Liver (tissue), 9 donors: ENCODE data around the gene STX10. TPM values are rescaled to one million over a fixed set of nuclear protein-coding genes. Genes with fewer than 3 reads are reported as not detected.

Experiments
- DNase-seq: peaks from one replicate; pipeline ENCODE4 v3.0.0-alpha.2; 2017; ENCODE audit warnings: low spot score
- H3K27ac ChIP-seq, 2 donors: one replicate each; pipeline ENCODE4 v1.7.0; 2013; ENCODE audit warnings: inconsistent platforms in 2 of 2, low read length in 2 of 2, control low read depth in 1 of 2, low read depth in 1 of 2, mild to moderate bottlenecking in 1 of 2
- H3K27me3 ChIP-seq, 4 donors: one replicate each; pipeline versions ENCODE4 v1.6.1 to v1.7.0; 2013; ENCODE audit warnings: low read length in 3 of 4, inconsistent platforms in 1 of 4, mild to moderate bottlenecking in 1 of 4, moderate library complexity in 1 of 4; ENCODE audit not compliant: control insufficient read depth in 4 of 4, insufficient read depth in 4 of 4
- H3K36me3 ChIP-seq, 4 donors: one replicate each; pipeline versions ENCODE4 v1.6.1 to v1.7.0; 2013; ENCODE audit warnings: low read length in 3 of 4, mild to moderate bottlenecking in 3 of 4, low read depth in 1 of 4, moderate library complexity in 1 of 4; ENCODE audit not compliant: control insufficient read depth in 4 of 4, insufficient read depth in 3 of 4
- H3K4me1 ChIP-seq, 4 donors: one replicate each; pipeline versions ENCODE4 v1.6.1 to v1.7.0; 2013; ENCODE audit warnings: low read length in 3 of 4, mild to moderate bottlenecking in 3 of 4, moderate library complexity in 1 of 4; ENCODE audit not compliant: control insufficient read depth in 4 of 4, insufficient read depth in 4 of 4
- H3K4me3 ChIP-seq, 3 donors: one replicate each; pipeline versions ENCODE4 v1.6.1 to v1.7.0; 2013; ENCODE audit warnings: low read length in 3 of 3, control low read depth in 1 of 3, low read depth in 1 of 3, mild to moderate bottlenecking in 1 of 3
- H3K9ac ChIP-seq, 2 donors: one replicate each; pipeline ENCODE4 v1.7.0; 2013; ENCODE audit warnings: low read length in 2 of 2, mild to moderate bottlenecking in 2 of 2, moderate library complexity in 2 of 2, control low read depth in 1 of 2, low read depth in 1 of 2
- H3K9me3 ChIP-seq, 4 donors: one replicate each; pipeline versions ENCODE4 v1.6.1 to v1.7.0; 2013; ENCODE audit warnings: low read length in 3 of 4; ENCODE audit not compliant: control insufficient read depth in 4 of 4
- EGR1 ChIP-seq, 2 donors: IDR thresholded peaks; 2 replicates each; pipeline ENCODE4 v1.6.1; 2016 to 2018; ENCODE audit warnings: antibody characterized with exemption in 2 of 2, low read depth in 2 of 2
- FOXA1 ChIP-seq: IDR thresholded peaks from 2 replicates; pipeline ENCODE4 v1.6.1; 2016; ENCODE audit warnings: antibody characterized with exemption
- FOXA2 ChIP-seq: IDR thresholded peaks from 2 replicates; pipeline ENCODE4 v1.6.1; 2016; ENCODE audit warnings: antibody characterized with exemption
- GABPA ChIP-seq, 2 donors: IDR thresholded peaks in 1 of 2; conservative IDR thresholded peaks in 1 of 2; 2 replicates each; pipeline ENCODE4 v1.6.1; 2016; ENCODE audit warnings: antibody characterized with exemption in 2 of 2, mild to moderate bottlenecking in 1 of 2, moderate library complexity in 1 of 2
- HNF4A ChIP-seq, 2 donors: conservative IDR thresholded peaks; 2 replicates each; pipeline ENCODE4 v1.6.1; 2016; ENCODE audit warnings: antibody characterized with exemption in 2 of 2, mild to moderate bottlenecking in 2 of 2
- HNF4G ChIP-seq: IDR thresholded peaks from 2 replicates; pipeline ENCODE4 v1.6.1; 2016; ENCODE audit warnings: antibody characterized with exemption
- JUND ChIP-seq, 2 donors: IDR thresholded peaks; 2 replicates each; pipeline ENCODE4 v1.6.1; 2016; ENCODE audit warnings: antibody characterized with exemption in 2 of 2
- NR2F2 ChIP-seq: IDR thresholded peaks from 2 replicates; pipeline ENCODE4 v1.6.1; 2016; ENCODE audit warnings: antibody characterized with exemption
- RAD21 ChIP-seq, 2 donors: IDR thresholded peaks; 2 replicates each; pipeline ENCODE4 v1.6.1; 2016; ENCODE audit warnings: antibody characterized with exemption in 2 of 2, mild to moderate bottlenecking in 2 of 2
- RXRA ChIP-seq, 2 donors: IDR thresholded peaks; 2 replicates each; pipeline ENCODE4 v1.6.1; 2017 to 2018; ENCODE audit warnings: antibody characterized with exemption in 2 of 2, mild to moderate bottlenecking in 1 of 2
- SP1 ChIP-seq: IDR thresholded peaks from 2 replicates; pipeline ENCODE4 v1.6.1; 2018; ENCODE audit warnings: antibody characterized with exemption, mild to moderate bottlenecking
- TAF1 ChIP-seq: conservative IDR thresholded peaks from 2 replicates; pipeline ENCODE4 v1.6.1; 2016; ENCODE audit warnings: antibody characterized with exemption, mild to moderate bottlenecking
- YY1 ChIP-seq: IDR thresholded peaks from 2 replicates; pipeline ENCODE4 v1.6.1; 2016; ENCODE audit warnings: antibody characterized with exemption, mild to moderate bottlenecking
- WGBS: extraction: QIAGEN DNeasy Blood & Tissue Kit; methylation state at CpG from one replicate; pipeline ENCODE4 v1.1.7; 2013; 5-methylcytosine and 5-hydroxymethylcytosine counted together
- polyA plus RNA-seq, 2 donors: library from polyadenylated mRNA; stranded (reverse) in 1 of 2; unstranded in 1 of 2; fragments of 200-250 nt in 1 of 2; fragments of >200 nt in 1 of 2; fragmentation: Nextera tagmentation in 1 of 2; extraction: Ambion mirVana in 1 of 2; gene quantifications; one replicate each; pipeline versions ENCODE4 v1.2.1 to v1.2.3, GENCODE V29; 2013 to 2015
- total RNA-seq, 2 donors: library from RNA; depleted of rRNA; stranded (reverse); fragments of >200 nt; gene quantifications; one replicate each; pipeline ENCODE4 v1.2.3, GENCODE V29; 2014
- TF ChIP-seq, protein P1 (sequence below): IDR thresholded peaks from 2 replicates; pipeline ENCODE4 v1.6.1; 2016; ENCODE audit warnings: antibody characterized with exemption
- TF ChIP-seq, protein P2 (sequence below): IDR thresholded peaks from 2 replicates; pipeline ENCODE4 v1.6.1; 2016; ENCODE audit warnings: antibody characterized with exemption
- TF ChIP-seq, protein P3 (sequence below): IDR thresholded peaks from 2 replicates; pipeline ENCODE4 v1.6.1; 2016; ENCODE audit warnings: antibody characterized with exemption, mild to moderate bottlenecking
- TF ChIP-seq, protein P4 (sequence below): fragments of 150-350 bp; IDR thresholded peaks from 2 replicates; pipeline ENCODE4 v1.5.1; 2017; ENCODE audit warnings: improper control_type of control experiment, low read depth, low read length; ENCODE audit not compliant: missing input control
- TF ChIP-seq, protein P5 (sequence below): IDR thresholded peaks from 2 replicates; pipeline ENCODE4 v1.6.1; 2016; ENCODE audit warnings: antibody characterized with exemption
- donor health status: healthy.
- donor health status: healthy.
- donor health status: healthy.
- donor health status: healthy.
- donor health status: healthy.

The STX10 gene
- total and polyA plus RNA-seq, 4 donors, result 15.7 to 32.7 (median 21.2) TPM

DNA sequence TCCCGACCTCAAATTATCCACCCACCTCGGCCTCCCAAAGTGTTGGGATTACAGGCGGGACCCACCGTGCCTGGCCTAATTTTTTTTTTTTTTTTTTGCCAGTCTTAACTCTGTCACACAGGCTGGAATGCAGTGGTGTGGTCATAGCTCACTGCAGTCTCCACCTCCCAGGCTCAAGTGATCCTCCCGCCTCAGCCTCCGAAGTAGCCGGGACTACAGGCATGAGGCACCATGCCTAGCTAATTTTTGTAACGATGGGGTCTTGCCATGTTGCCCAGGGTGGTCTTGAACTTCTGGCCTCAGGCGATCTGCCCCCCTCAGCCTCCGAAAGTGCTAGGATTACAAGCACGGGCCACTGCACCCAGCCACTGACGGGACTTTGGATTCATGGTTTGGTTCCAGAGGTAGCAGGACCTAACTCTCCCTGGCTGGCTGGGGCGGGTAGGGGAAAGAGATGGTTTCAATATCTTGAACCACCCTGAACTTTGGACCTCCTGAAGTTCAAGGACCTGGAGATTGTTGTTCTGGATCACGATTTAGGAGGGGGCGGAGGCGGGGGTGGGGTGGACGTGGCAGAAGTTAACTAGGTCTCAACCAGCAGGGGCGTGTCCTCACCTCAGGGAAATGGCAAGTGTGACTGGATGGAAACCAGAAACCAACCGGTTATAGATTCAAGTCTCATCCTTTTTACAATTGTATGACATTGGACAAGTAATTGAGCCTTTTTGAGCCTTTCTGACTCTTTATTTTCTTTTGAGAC lies 40.8 kb upstream of the STX10 start:
- WGBS, result 27% methylated on average over 19 of the region's 19 CpGs
- Histone ChIP-seq H3K27me3 (no peaks in the 10 kb centered on the region), H3K9ac (peak overlapping the region in 1 of 2 donors; percentile 39), H3K4me1 (peaks cover 7 to 22% (median 15%) of the 10 kb centered on the region in 4 donors), H3K9me3 (no peaks in the 10 kb centered on the region), H3K36me3 (no peaks in the 10 kb centered on the region), H3K27ac (peak overlapping the region; percentile 96 to 97), H3K4me3 (peak overlapping the region in 1 of 3 donors; percentile 47)
- TF ChIP-seq, protein P1, sequence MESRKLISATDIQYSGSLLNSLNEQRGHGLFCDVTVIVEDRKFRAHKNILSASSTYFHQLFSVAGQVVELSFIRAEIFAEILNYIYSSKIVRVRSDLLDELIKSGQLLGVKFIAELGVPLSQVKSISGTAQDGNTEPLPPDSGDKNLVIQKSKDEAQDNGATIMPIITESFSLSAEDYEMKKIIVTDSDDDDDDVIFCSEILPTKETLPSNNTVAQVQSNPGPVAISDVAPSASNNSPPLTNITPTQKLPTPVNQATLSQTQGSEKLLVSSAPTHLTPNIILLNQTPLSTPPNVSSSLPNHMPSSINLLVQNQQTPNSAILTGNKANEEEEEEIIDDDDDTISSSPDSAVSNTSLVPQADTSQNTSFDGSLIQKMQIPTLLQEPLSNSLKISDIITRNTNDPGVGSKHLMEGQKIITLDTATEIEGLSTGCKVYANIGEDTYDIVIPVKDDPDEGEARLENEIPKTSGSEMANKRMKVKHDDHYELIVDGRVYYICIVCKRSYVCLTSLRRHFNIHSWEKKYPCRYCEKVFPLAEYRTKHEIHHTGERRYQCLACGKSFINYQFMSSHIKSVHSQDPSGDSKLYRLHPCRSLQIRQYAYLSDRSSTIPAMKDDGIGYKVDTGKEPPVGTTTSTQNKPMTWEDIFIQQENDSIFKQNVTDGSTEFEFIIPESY, result peak; percentile 85
- TF ChIP-seq, protein P2, sequence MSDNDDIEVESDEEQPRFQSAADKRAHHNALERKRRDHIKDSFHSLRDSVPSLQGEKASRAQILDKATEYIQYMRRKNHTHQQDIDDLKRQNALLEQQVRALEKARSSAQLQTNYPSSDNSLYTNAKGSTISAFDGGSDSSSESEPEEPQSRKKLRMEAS, result peak; percentile 58
- TF ChIP-seq FOXA2 (peak; percentile 38), FOXA1 (peak; percentile 70), HNF4A (conservative IDR thresholded peaks at IDR 0.05) (peak; percentile 99), RXRA (IDR thresholded peaks at IDR 0.05) (peak; percentile 99 to 100), TAF1 (peak; percentile 70), JUND (IDR thresholded peaks at IDR 0.05) (peak; percentile 76 to 82), EGR1 (IDR thresholded peaks at IDR 0.05; ENCODE audit: low read depth in 2 of 2) (peak; percentile 98 to 99), SP1 (peak; percentile 99), GABPA (IDR thresholded peaks at IDR 0.05 in 1 of 2, conservative IDR thresholded peaks at IDR 0.05 in 1 of 2) (peak in 1 of 2 donors; percentile 66), HNF4G (peak; percentile 97), NR2F2 (peak; percentile 27), YY1 (peak; percentile 76), RAD21 (IDR thresholded peaks at IDR 0.05) (peak; percentile 48 to 60)
- TF ChIP-seq, protein P3, sequence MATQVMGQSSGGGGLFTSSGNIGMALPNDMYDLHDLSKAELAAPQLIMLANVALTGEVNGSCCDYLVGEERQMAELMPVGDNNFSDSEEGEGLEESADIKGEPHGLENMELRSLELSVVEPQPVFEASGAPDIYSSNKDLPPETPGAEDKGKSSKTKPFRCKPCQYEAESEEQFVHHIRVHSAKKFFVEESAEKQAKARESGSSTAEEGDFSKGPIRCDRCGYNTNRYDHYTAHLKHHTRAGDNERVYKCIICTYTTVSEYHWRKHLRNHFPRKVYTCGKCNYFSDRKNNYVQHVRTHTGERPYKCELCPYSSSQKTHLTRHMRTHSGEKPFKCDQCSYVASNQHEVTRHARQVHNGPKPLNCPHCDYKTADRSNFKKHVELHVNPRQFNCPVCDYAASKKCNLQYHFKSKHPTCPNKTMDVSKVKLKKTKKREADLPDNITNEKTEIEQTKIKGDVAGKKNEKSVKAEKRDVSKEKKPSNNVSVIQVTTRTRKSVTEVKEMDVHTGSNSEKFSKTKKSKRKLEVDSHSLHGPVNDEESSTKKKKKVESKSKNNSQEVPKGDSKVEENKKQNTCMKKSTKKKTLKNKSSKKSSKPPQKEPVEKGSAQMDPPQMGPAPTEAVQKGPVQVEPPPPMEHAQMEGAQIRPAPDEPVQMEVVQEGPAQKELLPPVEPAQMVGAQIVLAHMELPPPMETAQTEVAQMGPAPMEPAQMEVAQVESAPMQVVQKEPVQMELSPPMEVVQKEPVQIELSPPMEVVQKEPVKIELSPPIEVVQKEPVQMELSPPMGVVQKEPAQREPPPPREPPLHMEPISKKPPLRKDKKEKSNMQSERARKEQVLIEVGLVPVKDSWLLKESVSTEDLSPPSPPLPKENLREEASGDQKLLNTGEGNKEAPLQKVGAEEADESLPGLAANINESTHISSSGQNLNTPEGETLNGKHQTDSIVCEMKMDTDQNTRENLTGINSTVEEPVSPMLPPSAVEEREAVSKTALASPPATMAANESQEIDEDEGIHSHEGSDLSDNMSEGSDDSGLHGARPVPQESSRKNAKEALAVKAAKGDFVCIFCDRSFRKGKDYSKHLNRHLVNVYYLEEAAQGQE, result peak; percentile 88
- TF ChIP-seq, protein P4, sequence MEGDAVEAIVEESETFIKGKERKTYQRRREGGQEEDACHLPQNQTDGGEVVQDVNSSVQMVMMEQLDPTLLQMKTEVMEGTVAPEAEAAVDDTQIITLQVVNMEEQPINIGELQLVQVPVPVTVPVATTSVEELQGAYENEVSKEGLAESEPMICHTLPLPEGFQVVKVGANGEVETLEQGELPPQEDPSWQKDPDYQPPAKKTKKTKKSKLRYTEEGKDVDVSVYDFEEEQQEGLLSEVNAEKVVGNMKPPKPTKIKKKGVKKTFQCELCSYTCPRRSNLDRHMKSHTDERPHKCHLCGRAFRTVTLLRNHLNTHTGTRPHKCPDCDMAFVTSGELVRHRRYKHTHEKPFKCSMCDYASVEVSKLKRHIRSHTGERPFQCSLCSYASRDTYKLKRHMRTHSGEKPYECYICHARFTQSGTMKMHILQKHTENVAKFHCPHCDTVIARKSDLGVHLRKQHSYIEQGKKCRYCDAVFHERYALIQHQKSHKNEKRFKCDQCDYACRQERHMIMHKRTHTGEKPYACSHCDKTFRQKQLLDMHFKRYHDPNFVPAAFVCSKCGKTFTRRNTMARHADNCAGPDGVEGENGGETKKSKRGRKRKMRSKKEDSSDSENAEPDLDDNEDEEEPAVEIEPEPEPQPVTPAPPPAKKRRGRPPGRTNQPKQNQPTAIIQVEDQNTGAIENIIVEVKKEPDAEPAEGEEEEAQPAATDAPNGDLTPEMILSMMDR, result no peak
- TF ChIP-seq, protein P5, sequence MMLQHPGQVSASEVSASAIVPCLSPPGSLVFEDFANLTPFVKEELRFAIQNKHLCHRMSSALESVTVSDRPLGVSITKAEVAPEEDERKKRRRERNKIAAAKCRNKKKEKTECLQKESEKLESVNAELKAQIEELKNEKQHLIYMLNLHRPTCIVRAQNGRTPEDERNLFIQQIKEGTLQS, result peak; percentile 56
- DNase-seq, result peak; percentile 71
